Natural killer cell treated with Interleukin-12 subunit alpha and Interleukin-12 subunit beta and Interleukin-15 and Interleukin-18, amount 100 ng/mL, for 72 hours (primary cell): Measurements from ENCODE around the gene AMDHD2. TPM values are rescaled to one million over a fixed set of nuclear protein-coding genes. Genes with fewer than 3 reads are reported as not detected.

Experiments
- ATAC-seq, 2 donors: fragments of 150-1000 bp; cut with Tn5 transposase in 1 of 2; sonication (Bioruptor Pico), chemical (Tn5 transposase) in 1 of 2; 2 replicates each; pipeline ENCODE4 v1.10.0; 2021
- DNase-seq: peaks from one replicate; pipeline ENCODE4 v3.0.0; 2022; ENCODE audit warnings: low spot score
- H3K27ac Mint-ChIP-seq, 2 donors: 1 replicate in 1 of 2; 2 replicates in 1 of 2; pipeline ENCODE4 v1.8.0; 2022; ENCODE audit warnings: mixed read lengths in 2 of 2, mild to moderate bottlenecking in 1 of 2, moderate library complexity in 1 of 2
- H3K27me3 Mint-ChIP-seq, 2 donors: 1 replicate in 1 of 2; 2 replicates in 1 of 2; pipeline ENCODE4 v1.8.0; 2022; ENCODE audit warnings: mixed read lengths in 2 of 2
- H3K36me3 Mint-ChIP-seq: one replicate; pipeline ENCODE4 v1.8.0; 2022; ENCODE audit warnings: mixed read lengths
- H3K4me1 Mint-ChIP-seq, 2 donors: 1 replicate in 1 of 2; 2 replicates in 1 of 2; pipeline ENCODE4 v1.8.0; 2022; ENCODE audit warnings: low read depth in 2 of 2, mixed read lengths in 2 of 2, mild to moderate bottlenecking in 1 of 2
- H3K4me3 Mint-ChIP-seq: one replicate; pipeline ENCODE4 v1.8.0; 2022; ENCODE audit warnings: mixed read lengths
- H3K9me3 Mint-ChIP-seq: 2 replicates; pipeline ENCODE4 v1.8.0; 2022; ENCODE audit warnings: mixed read lengths
- total RNA-seq, 2 donors: library from RNA; stranded (reverse); gene quantifications; one replicate each; pipeline ENCODE4 v1.2.3, GENCODE V29; 2022

Gene AMDHD2
- total RNA-seq, 2 donors from 2014 or later: 34.1 to 63.9 TPM

DNA sequence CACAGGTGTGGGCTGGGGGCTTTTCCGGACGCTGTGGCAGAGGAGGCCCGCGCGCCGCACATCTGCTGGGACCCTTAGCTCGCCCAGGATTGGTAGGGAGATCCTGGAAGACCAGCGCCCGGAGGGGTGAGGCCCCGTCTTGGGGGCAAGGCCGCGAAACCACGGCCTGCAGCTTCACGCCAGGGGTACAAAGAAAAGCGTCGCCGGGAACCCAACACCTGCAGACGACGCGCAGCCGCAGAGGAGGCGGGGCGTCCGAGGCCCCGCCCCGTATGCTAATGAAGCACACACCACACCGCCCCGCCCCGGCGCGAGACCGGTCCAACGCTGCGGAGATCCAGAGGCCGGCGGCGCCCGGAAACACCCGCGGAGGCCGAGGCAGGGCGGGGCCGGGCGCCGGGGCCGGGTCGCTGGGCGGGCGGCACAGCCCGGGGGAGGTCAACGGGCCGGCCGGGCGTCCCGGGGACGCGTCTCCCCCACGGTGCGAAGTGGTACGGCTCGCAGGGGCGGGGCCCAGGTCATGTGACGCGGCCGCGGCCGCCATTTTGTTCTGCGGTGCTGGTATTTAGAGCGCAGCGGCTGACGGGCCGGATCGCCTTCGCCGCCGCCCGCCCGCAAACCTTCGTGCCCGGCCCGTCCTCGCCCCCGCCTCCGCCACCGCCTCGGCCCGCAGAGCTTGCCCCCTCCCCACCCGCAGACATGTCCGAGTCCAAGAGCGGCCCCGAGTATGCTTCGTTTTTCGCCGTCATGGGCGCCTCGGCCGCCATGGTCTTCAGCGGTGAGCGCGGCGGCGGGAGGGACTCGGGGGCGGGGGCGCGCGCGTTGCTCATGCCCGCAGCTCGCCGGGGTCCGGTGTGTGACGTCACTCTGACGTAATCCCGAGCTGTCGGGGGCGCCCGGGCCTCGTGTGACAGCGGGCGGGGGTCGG is 6.5 kb upstream of the AMDHD2 start, which contains the start of gene ATP6V0C:
ATP6V0C (plus strand) TSS at position 548 of the 928 bp plus-strand sequence; CDS start at position 700, 152 bp downstream.
- Mint-ChIP-seq H3K27me3 (no peaks in the 10 kb centered on the region), H3K4me3 (peak within 1 kb of the TSS; percentile 85), H3K9me3 (no peaks in the 10 kb centered on the region), H3K36me3 (no peaks in the 10 kb centered on the region), H3K4me1 (peaks cover 48 to 51% of the 10 kb centered on the region in 2 donors), H3K27ac (peak within 1 kb of the TSS; percentile 69 to 85)
- ATAC-seq: peak; percentile 93 to 95
- DNase-seq: peak; percentile 94

DNA sequence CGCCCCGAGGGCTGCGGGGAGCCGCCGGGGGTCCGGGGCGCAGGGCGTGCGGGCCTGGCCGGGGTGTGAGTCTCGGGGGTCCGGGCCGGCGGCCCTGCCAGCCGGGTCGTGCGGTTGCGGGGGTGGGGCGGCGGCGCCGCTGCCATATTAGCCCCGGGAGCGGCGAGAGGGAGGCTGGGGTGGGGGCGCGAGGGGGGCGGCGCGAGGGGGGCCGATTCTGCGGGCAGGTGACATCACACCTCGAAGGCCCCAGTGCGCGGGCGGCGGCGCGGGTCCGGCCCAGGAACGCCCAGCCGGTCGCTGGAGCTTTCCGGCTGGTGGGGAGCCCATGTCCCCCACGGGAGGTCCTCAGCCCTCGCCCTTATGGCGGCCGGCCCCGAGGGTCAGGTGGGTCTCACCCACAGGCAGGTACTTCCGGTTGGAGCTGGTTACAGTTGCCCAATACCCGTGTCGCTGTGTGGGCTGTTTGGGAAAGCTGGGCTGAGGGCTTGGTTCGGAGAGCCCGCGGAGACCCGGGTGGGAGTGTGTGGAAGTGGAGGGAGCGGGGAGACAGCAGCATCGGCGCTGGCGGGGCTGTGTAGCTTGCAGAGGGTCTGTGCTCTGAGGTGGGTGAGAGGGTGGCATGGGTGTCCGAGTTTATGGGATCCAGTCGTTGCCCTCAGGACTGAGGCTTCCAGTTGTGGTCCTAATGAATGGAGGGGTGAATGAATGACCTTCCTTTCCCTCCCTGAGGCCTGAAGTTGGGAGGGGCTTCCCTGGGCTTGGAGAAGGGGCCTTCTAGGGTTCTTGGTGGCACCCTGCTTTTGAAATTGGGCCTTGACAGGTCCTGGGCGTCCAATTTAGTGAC is 5.6 kb upstream of the AMDHD2 start:
- H3K4me3 Mint-ChIP-seq: peak overlapping the region; percentile 85
- DNase-seq (no peak), ATAC-seq (peak in 1 of 2 donors; percentile 13)
- H3K9me3 Mint-ChIP-seq: no peaks in the 10 kb centered on the region
- H3K4me1 Mint-ChIP-seq: peaks cover 54 to 56% of the 10 kb centered on the region in 2 donors
- peak overlapping the region; percentile 69 to 85 for H3K27ac Mint-ChIP-seq
- no peaks in the 10 kb centered on the region for H3K27me3 Mint-ChIP-seq
- H3K36me3 Mint-ChIP-seq: no peaks in the 10 kb centered on the region

DNA sequence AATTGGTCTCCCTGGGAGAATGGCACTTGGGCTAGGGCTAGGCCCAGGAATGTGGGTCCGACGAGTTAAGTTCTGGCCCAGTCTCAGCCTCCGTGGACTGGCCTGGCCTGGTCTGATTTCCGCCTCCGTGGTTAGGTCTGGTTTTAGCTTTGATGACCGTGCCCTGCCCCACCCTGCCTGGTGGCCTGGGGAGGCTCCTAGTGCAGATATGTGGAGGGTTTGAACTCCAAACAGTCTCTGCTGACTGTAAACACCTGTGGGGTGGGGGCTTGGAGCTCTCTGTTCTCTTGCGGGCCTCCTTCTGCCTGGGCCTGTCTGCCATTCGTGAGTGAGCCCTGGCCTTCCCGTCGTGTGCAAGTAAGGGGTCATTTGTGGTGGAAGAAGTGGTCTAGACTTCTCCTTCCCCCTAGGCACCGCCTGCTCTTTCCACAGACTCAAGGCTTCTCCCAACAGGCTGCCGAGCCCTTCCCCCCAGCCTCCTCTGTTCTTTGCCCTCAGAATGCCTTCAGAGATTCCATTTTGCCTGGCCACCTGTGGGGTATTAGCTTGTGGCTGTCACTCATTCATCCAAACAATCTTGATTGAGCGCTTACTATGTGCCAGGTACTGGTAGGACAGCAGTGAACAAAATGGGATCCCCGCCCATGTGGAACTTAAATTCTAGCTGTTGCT is 4.9 kb upstream of the AMDHD2 start:
- ATAC-seq (no peak), DNase-seq (no peak)
- H3K4me3 Mint-ChIP-seq: peak overlapping the region; percentile 85
- no peaks in the 10 kb centered on the region for H3K9me3 Mint-ChIP-seq
- H3K36me3 Mint-ChIP-seq: no peaks in the 10 kb centered on the region
- no peaks in the 10 kb centered on the region for H3K27me3 Mint-ChIP-seq
- H3K27ac Mint-ChIP-seq: peak overlapping the region; percentile 69 to 85
- H3K4me1 Mint-ChIP-seq: peaks cover 51 to 53% of the 10 kb centered on the region in 2 donors

DNA sequence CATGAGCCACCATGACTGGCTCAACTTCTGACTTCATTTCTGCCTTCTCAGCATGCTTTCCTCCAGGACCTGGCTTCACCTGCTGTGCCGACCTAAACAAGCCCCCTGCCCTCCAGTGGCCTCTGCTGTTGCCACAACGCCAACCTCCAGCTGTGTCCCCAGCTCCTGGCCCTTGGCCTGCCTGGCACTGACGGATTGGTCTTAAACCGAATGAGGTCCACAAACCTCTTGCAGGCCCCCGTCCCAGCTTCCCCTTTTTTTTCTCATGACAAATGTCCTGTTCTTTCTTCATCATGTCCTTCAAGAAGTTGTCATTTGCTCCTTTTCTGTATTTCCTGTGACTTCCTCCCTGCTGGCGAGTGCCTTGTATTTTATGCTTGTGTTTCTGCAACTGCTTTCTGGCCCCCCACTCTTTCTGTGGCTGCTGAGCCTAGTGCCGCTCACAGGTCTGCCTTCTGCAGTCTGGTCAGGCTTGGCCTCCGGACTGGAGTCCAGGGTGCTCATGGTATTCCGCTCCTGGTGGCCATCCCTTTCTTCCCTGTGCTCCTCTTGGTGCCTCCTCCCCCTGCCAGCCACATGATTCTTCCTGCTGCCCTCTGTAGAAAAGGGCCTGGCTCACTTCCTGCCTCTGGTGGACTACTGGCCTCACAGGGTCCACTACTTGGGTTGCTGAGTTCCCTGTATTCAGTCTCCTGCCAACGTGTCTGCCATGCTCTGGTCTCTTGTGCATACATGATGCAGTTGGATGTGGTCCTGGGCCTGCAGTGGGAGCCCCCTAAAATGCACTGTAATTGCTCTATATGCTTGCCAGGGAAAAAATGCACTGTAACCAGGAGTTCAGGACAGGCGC is 3.6 kb upstream of the AMDHD2 start:
- peak overlapping the region; percentile 85 for H3K4me3 Mint-ChIP-seq
- H3K27ac Mint-ChIP-seq: peak overlapping the region; percentile 69 to 85
- peaks cover 57 to 60% of the 10 kb centered on the region in 2 donors for H3K4me1 Mint-ChIP-seq
- DNase-seq: no peak
- H3K9me3 Mint-ChIP-seq: no peaks in the 10 kb centered on the region
- no peak for ATAC-seq
- H3K27me3 Mint-ChIP-seq: no peaks in the 10 kb centered on the region
- H3K36me3 Mint-ChIP-seq: no peaks in the 10 kb centered on the region

DNA sequence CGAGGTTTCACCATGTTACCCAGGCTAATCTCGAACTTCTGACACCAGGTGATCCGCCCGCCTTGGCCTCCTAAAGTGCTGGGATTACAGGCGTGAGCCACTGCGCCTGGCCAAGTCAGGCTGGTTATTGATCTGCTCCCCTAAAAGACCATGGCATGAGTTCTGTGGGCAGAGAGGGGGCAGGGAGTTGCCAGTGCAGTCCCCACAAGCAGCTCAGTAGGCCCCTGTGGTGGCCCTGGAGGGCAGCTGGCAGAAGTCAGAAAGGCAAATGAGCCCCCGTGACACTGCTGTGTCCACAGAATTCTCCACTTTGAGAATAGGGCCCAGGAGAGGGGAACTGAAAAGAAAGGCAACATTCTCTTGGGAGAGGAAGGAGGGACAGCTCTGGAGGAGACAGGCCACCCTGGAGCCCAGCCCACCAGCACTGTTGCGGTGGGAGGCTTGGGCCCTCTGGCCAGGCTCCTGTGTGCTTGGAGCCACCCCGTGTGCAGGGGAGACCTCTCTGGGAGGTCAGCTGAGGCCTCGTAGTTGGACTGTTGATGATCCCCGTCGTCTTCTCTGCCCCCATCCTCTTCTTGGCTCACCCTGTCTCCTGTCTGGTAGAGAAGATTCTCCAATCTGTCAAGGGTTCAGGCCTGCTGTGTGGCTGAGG is 2.1 kb upstream of the AMDHD2 start:
- ATAC-seq: no peak
- Mint-ChIP-seq H3K36me3 (no peaks in the 10 kb centered on the region), H3K4me3 (no peak overlapping the region), H3K9me3 (no peaks in the 10 kb centered on the region), H3K4me1 (peaks cover 47% of the 10 kb centered on the region in 2 donors), H3K27ac (peak overlapping the region in 1 of 2 donors; percentile 85), H3K27me3 (no peaks in the 10 kb centered on the region)
- DNase-seq: no peak

DNA sequence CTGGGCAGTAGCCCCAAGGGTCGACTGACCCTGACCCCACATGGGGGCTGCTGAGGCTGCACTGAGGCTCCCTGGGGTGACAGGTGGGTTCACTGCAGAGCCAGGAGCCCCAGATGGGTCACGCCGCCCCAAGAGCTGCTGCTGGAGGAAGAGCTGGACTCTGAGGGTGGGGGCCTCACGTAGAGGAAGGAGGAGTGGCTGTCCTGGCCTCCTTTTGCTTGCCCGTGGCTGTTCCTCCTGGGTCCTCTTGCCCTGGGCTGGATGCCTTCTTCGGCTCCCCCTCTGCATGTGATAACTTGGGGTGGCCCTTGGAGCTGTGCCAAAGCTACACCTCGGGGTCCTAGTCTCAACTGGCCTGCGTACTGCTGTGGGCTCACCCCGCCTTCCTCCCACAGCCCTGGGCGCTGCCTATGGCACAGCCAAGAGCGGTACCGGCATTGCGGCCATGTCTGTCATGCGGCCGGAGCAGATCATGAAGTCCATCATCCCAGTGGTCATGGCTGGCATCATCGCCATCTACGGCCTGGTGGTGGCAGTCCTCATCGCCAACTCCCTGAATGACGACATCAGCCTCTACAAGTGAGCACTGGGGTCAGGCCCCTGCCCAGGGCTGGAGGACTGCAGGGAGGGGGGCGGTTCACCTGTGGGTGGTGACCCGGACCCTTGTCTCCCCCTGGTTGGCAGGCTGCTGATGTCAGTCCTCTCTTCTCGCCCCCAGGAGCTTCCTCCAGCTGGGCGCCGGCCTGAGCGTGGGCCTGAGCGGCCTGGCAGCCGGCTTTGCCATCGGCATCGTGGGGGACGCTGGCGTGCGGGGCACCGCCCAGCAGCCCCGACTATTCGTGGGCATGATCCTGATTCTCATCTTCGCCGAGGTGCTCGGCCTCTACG is 1.1 kb upstream of the AMDHD2 start:
- DNase-seq (no peak), ATAC-seq (no peak)
- Mint-ChIP-seq H3K9me3 (no peaks in the 10 kb centered on the region), H3K4me3 (peak overlapping the region; percentile 79), H3K36me3 (no peaks in the 10 kb centered on the region), H3K4me1 (peaks cover 44 to 49% of the 10 kb centered on the region in 2 donors), H3K27me3 (no peaks in the 10 kb centered on the region), H3K27ac (peak overlapping the region; percentile 43 to 59)

DNA sequence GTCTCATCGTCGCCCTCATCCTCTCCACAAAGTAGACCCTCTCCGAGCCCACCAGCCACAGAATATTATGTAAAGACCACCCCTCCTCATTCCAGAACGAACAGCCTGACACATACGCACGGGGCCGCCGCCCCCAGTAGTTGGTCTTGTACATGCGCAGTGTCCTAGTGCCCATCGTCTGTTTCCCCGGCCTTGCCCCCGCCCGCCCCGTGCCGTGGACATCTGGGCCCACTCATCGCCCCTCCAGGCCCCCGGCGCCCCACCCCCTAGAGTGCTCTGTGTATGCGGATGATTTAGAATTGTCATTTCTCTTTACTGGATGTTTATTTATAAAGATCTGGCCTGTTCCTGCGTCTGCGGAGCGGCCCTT is 475 bp upstream of the AMDHD2 start:
- H3K36me3 Mint-ChIP-seq: no peaks in the 10 kb centered on the region
- H3K4me1 Mint-ChIP-seq: peaks cover 44 to 52% of the 10 kb centered on the region in 2 donors
- ATAC-seq: peak in 1 of 2 donors; percentile 1

DNA sequence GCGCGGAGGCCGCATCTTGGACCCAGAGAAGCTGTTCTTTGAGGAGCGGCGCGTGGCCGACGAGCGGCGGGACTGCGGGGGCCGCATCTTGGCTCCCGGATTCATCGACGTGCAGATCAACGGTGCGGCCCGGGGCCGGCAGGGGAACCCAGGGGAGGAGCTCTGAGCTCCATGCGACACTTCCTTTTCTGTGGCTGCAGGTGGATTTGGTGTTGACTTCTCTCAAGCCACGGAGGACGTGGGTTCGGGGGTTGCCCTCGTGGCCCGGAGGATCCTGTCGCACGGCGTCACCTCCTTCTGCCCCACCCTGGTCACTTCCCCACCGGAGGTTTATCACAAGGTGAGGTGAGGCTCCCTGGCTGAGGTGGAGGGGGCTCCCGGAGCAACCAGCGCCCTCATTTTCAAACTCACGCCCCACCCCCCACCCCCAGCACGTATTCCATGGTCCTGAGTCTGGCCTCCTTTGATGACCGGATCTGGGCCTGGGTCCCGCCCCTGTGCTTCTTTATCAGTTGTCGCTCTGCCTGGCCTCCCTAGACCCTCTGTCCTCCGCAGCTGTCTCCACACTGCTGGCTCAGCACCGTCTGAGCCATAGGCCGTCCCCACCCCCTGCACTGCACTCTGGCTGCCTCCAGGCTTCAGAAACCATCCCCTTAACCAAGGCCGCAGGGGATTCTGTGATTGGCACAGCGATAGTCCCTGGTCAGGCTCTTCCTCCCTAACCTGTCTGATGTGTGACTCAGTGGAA is 787 bp downstream of the AMDHD2 start:
- Mint-ChIP-seq H3K27ac (peak overlapping the region; percentile 73 to 78), H3K4me1 (peaks cover 35 to 45% of the 10 kb centered on the region in 2 donors), H3K27me3 (no peaks in the 10 kb centered on the region), H3K36me3 (no peaks in the 10 kb centered on the region), H3K4me3 (peak overlapping the region; percentile 77), H3K9me3 (no peaks in the 10 kb centered on the region)
- DNase-seq (peak; percentile 49), ATAC-seq (peak; percentile 37 to 60)

More for the DNA sequence above, 475 bp upstream of the AMDHD2 start:
- no peak for DNase-seq
- Mint-ChIP-seq H3K9me3 (no peaks in the 10 kb centered on the region), H3K27ac (peak overlapping the region; percentile 43 to 81), H3K4me3 (peak overlapping the region; percentile 79), H3K27me3 (no peaks in the 10 kb centered on the region)

DNA sequence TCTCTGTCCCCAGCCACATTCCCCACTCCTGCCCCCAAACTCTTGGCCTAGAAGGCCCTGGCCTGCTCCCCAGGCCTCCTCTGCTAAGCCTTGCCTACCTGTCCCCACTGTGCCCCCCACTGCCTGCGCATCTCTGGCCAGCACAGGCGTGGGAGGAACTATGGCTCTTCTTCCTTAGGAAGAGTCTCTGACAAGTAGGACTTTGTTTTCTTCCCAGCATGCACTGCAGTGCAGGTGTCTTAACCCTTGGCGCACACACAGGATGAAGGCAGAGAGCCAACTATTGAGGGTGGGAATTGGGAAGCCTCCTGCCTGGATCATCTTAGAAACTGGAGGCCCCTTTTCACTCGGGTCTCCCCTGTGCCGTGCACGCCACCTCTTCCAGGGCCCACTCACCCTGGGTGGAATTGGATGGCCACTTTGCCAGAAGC is 3.6 kb downstream of the AMDHD2 start:
- H3K4me1 Mint-ChIP-seq: peaks cover 19 to 28% of the 10 kb centered on the region in 2 donors
- no peak for ATAC-seq
- peak overlapping the region in 1 of 2 donors; percentile 26 for H3K27ac Mint-ChIP-seq
- H3K36me3 Mint-ChIP-seq: no peaks in the 10 kb centered on the region
- H3K9me3 Mint-ChIP-seq: no peaks in the 10 kb centered on the region
- no peak overlapping the region for H3K4me3 Mint-ChIP-seq
- no peaks in the 10 kb centered on the region for H3K27me3 Mint-ChIP-seq
- peak; percentile 37 for DNase-seq

DNA sequence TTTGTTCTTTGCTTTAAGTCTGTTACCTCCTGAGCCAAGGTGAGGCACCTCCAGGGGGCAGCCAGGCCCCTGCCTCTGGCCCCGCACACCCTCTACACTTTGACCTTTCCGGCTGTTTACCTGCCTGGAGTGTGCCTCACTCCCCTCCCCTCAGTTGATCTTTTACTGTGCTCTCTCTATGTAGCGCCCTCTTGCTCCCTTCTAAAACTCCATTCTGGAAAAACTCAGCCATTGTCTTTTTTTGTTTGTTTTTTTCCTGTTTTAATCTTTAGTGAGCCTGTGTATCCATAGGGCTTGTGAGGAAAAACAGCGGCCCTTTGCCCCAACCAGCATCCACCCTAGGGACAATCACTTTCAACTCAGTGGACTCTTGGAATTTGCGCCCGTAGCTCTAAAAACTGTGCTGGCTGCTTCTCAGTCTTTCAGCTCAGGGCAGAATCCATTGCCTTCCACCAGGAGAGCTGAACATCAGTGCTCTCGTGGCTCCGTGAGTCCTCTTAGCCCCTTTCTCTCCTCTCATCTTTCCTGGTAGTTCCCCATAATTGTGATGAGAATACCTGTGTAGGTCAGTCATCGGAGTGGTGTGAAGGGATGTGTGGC is 4.3 kb downstream of the AMDHD2 start:
- ATAC-seq (no peak), DNase-seq (peak; percentile 1)
- Mint-ChIP-seq H3K4me3 (no peak overlapping the region), H3K4me1 (peaks cover 14 to 23% of the 10 kb centered on the region in 2 donors), H3K27me3 (no peaks in the 10 kb centered on the region), H3K27ac (peak overlapping the region in 1 of 2 donors; percentile 26), H3K36me3 (no peaks in the 10 kb centered on the region), H3K9me3 (no peaks in the 10 kb centered on the region)

DNA sequence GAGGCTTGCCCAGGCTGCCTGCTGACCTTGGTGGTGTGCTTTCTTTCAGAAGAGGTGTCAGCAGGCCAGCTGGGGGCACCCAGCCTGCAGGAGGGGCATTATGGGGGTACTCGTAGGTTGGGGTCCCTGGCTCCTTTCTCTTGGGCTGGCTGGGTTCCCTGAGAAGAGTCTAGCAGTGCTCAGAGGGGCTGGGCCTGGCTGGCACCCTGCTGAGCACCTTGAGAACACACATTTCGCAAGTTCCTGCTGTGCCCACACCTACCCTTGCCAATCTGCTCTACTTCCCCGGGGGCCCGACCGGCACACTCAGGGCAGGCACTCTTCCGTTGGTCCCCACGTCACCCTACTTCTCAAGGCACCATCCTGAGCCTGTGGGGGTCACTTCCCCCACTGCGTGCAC is 6.0 kb downstream of the AMDHD2 start:
- ATAC-seq (no peak), DNase-seq (peak; percentile 42)
- H3K4me3 Mint-ChIP-seq: no peak overlapping the region
- H3K27ac Mint-ChIP-seq: no peak overlapping the region
- no peaks in the 10 kb centered on the region for H3K36me3 Mint-ChIP-seq
- peaks cover 8 to 14% of the 10 kb centered on the region in 2 donors for H3K4me1 Mint-ChIP-seq
- H3K27me3 Mint-ChIP-seq: no peaks in the 10 kb centered on the region
- no peaks in the 10 kb centered on the region for H3K9me3 Mint-ChIP-seq
